Central memory CD4-positive, alpha-beta T cell (primary cell): ENCODE measurements around the gene DRGX.

Source experiments
- DNase-seq: peaks from one replicate; pipeline ENCODE4 v3.0.0; 2022

The DRGX gene

DNA sequence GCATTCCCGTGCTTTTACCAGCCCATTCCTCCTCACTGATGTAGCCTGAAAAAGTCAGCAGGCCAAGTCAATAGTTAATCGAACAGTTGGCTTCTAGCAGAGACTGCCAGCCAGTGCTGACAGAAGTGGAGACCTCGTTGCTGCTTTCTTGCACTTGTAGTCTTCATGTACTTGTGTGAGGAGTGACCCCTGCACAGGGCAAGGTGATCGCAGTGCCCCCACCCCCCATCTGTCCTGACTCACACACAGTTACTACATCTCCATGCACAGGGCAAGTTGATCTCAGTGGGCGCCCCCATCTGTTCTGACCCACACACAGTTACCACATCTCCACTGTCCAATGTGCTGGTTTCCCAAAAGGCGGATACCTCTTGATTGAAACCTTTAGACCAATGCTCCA is 62.7 kb downstream of the DRGX start:
- no peak for DNase-seq

DNA sequence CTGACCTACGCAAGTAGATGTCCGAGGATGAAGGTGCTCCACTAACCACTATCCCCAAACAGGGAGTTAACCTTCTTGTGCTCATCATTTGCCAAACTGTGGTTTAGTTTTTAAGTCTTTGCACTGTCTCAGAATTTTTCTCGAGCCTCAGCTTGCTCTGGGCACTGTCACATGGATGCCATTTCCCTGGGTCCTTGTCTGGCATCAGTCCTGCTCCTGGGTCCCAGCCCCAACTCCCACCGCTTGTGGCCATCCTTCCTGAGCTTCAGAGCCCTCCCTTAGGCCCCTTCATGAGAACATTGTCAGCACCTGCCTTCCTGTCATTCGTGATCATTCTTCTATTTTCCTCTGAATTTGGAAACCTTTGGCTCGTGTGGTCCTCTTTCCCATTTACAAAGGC is 63.1 kb downstream of the DRGX start:
- no peak for DNase-seq

DNA sequence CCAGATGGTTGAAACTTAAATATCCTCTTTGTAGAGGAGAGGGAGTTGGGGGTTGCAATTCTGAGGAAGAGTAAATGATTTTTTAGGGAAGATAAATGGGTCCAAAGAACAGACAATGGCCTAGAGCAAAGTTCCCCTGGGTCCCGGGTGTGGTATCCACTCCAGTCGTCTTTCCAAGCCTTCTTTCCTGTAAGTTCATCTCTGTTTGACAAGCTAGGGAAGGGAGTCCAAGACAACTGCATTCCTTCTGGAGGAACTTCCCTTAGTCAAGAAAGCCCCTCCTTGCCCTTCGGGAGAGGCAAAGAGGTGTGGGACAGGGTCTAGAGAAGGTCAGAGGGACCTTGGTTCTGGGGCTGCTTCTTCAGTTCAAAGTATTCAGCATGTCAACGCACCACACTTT is 63.6 kb downstream of the DRGX start:
- no peak for DNase-seq

DNA sequence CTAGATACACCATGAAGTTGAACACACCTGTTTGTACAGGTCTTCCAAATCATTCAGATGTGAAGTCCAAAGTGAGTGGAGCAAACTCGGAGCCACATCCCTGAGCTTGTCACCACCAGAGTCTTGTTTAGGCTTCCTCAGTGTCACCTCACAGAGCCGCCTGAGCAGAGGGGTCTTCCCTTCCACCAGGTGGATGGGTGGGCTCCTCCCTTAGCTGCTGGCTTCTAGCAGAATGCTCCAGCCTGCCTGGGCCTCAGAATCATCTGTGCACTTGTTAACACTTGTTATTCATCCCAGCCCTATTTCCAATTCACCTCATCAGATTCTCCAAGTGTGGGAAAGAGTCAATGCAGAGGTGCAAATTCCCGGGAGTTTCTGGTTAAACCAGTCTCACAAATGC is 64.5 kb downstream of the DRGX start:
- no peak for DNase-seq

DNA sequence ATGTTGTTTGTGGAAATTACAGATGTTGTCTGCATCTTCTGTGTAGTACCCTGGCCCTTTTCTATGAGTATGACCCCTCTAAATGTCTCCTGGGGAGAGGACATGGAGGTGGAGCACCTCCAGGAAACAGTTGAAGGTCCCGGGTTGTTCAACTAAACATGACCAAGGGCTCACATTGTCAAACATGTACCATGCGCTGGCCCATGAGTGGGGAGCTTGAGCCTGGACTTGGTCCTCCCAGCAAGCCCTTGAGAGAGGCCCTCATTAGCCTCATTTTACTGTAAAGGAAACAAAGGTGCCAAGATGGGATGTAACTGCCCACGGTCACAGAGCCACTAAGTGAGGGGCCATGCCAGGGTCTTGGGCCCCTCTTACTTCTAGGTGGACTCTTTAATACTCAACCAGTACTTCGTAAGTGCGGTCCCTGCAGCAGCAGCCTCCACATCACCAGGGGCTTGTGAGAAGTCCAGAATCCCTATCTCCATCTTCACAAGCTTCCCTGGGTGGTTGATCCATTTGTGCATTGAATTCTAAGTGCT is 65.7 kb downstream of the DRGX start:
- DNase-seq = no peak

DNA sequence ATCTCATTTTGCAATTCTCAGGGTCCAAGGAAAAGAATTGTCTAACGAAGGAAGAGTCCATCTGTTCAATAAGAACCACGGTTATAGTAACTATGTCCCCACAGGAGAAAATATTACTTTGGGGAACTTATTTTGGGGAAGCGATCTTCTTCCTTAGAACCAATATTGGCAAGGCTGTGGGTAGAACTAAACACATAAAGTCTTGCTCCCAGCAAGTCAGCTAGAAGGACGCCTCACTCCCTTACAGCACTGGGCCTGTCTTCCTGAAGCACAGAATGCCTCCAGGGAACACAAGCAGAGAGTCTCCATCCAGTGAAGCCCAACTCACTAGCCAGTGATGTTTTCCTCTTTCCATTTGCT is 66.8 kb downstream of the DRGX start:
- no peak for DNase-seq

DNA sequence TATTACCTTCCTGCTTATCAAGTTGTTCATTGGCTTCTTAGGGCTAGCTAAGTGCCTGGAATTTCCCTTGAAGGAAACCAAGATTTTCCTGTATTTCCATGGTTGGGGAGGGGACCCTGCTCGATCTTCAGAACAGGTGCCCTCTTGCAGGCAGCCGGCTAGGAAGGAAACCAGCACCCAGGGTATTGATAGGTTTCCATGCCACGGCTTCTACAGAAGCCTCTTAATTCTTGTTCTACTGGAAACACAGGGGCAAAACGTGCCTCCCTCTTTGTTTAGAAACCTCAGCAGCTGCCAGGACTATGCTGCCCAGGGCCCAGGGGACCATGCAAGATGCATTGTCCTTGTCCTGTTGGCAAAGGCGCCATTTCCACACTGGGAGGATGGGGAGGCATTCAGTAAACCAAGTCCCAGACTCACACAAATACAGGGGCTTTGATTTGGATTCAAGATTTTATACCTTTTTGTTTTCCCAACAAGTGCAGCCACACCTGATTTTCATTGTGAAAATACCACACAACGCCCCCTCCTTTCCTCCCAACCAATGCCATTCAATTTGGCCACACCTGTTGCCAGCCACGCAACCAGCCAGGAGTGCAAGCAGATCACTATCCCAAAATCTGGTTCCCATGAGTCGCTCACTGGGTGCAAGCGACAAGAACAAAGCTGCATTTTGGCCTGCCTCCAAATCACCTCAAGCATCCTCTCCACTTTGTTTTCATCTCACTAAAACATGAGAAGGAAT is 67.3 kb downstream of the DRGX start:
- DNase-seq = no peak

DNA sequence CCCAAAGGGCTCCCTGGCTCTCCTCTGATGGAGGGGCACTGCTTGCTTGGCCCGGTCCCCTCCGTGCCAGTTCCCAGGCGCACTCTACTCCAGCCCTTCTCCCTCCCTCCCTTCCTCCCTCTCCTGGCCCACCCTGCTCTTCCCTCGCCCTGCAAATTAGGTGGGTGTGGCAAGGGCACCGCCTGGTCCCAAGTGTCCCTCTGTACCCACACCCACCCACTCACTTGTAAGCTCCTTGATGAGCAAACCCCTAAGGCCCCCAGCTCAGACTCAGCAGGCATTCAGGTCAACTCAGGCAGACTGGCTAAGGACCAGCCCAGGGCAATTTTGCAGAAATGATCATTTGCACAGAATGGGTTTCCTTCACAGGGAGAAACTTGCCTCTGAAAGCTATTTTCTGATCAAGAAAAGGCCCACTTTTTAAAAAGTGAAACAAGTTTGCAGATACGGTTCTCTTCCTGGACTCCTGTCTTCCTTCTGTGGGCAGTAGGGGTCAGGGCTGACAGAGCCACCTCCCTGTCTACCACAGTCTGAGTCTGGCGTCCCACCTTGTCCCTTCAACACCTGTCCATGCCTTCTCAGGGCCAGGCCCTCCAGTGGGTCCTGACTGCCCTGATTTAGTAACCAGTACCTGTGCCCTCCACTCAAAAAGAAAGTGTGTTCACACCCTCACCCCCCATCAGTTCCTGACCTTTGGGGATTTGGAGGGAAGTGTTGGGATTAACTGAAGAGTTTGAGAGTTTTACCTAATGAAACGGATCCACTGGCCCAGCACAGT is 68.7 kb downstream of the DRGX start:
- no peak for DNase-seq

DNA sequence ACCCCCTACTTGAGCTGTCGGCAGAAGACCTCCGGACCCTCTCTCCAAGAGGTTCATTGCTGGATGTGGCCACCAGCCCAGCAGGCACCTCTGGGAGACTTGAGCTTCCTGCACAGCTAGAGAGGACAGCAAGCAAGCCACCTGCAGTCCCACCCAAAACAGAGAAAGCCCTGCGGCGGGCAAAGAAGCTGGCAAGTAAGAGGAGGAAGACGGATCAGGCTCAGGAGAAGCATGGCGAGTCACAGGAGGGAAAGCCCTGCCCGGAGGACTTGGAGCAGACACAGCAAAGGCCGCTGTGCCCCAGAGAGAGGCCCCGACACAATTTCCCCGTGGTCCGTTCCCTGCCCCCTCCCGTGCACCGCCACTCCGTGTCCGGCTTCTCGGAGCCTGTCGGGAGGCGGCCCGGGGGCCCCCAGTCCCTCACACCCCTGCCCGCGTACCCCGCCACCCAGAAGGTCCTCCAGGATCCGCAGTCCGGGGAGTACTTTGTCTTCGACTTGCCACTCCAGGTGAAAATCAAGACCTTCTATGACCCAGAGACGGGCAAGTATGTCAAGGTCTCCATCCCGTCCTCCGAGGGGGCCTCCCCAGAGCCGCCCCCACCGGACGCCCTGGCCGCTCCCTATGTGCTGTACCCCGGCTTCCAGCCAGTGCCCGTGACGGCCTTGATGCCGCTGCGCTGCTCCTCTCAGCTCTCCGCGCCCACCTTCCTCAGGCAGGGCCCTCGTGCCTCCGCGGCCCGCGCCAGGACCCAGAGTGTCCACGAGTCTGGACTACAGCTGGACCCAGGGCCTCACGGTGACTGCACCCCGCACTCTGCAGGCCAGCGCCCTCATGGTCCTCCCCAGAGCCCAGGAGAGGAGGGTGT is 69.7 kb downstream of the DRGX start:
- DNase-seq = no peak

DNA sequence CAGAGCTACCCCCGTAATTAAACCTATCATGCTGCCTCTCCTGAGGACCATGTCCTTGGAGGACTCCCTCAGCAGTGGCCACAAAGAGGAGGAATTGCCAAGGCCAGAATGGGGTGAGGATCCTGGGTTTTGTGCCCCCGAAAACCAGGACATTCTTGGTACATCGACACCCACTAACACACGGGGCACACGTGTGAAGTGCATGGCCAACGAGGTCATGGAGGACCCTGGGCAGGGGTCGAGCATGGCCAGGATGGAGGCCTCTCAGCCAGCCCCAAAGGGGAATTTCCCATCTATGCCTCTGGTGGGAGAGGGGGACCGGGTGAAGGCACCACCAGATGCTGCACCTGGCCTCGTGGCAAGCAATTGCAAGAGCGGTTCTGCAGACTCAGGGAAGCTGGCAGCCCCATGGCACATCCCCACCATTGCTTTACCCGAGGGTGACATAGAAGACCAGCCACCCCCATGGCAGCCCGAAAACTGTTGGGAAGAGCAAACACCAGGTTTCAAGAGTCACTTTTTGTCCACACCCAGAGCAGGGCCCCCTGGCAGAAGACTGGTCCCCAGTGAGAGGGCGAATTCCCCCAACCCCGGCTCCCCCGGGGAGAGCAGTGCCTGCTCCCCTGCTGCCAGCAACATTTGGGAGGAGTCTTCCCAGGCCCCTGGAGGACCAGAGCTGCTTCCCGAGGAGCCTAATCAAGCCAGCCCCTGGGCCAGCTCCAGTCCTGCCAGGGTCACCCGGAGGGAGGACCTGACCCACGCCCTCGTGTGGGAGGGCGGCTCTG is 70.6 kb downstream of the DRGX start:
- DNase-seq = no peak

DNA sequence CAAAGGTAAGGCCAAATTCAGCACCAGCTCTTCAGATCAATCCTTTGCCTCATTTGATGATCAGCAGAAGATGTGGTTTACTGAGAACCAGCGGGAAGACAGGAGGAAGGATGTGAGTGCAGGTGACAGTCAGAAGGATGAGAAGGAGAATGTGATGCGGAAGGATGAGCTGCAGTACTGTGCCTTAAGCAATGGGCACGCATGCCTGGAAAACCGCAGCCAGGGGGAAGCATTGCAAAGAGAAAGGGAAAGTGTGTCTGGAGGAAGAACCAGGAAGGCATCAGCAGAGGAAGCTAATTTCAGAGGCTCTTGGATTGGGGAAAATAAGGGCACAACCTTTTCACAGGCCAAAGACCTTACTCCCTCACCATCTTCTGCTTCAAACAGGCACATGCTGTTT is 71.2 kb downstream of the DRGX start:
- DNase-seq = no peak

DNA sequence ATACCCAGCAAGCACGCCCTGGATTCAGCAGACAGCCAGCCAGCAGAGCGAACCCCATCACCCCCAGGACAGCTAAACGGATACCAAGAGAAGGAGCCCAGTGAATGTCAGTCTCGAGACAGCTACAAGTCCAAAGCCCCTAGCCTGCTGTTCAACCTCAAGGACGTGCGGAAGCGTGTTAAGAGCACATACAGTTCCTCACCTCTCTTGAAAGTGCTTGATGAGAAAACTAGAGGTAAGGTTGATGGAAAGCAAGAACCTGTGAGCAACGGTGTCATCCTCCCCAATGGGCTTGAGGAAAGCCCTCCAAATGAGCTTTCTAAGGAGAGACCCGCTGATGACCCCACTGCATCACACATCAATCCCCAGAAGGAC is 72.0 kb downstream of the DRGX start:
- DNase-seq = no peak

DNA sequence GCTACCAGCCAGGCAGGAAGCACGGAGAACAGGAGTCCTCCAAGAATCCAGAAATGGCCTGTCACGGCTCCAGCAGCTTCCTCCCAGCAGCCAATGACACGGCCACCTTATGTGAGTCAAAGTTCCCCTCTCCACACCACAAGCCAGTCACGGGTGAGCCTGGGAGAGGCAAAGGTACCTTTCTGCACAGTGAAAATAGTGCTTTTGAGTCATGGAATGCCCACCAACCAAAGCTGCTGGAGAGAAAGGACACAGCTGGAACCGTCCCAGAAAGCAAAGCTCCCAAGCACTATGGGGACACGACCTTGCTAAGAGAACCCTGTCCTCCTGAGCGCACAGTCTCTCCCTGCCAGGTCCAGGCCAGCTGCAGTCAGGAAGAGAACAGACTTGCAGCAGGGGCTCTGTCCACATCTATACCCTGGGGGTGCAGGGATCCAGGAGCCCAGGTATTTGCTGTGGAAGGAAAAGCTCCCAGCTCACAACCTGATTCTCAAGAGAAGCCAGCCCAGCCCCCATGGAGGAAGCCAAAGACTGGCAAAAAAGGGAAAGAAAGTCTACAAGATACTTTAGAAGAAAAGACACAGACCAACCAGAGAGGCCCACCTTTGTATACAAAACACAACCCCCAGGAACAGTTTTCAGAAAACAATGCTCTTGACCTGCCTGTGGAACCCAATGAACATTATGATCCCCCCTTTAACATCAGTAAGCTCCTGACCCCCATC is 72.6 kb downstream of the DRGX start:
- DNase-seq = no peak

DNA sequence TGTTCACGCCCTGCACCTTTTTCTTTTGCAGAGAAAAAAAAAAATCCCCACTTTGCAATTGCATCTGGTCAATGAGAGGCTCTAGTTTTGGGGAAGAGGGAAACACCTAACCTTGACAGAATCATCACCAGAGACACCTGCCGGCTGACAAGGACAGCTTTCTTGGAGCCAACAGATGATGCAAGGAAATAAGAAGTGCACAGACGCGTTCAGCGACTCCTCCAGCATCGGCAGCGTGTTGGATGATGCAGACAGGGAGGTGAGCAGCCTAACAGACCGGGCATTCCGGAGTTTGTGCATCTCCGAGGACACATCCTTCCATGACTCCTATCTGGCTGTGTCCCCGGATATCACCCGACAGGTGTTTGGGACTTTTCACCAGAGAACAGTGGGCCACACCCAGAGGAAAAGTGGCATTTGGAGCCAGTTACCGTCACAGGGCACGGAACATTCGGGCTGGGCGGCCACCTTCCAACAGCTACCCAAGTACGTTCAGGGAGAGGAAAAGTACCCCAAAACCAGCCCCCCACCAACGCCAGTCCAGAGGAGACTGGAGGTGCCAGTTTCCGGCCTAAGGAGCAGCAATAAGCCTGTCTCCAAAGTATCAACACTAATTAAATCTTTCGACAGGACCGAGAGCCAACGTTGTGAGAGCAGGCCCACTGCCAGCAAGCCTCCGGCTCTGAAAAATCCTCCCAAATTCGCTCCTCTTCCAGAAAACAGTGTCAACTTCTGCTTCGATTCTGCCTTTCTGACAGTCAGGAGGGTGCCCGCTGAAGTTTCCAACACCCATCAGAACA is 73.3 kb downstream of the DRGX start:
- DNase-seq = no peak

DNA sequence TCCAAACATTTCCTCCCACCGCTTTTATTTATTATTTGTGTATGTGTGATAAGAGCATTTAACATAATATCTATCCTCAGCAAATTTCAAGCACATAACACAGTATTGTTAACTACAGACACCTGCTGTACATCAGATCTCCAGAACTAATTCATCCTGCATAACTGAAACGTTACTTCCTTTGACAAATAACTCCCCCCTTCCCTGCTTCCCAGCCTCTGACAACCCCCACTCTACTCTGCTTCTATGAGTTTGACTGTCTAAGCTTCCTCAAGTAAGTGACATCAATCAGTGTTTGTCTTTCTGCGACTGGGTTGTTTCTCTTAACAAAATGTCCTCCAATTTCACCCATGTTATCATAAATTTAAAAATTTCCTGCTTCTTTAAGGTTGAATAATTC is 74.9 kb downstream of the DRGX start:
- no peak for DNase-seq

DNA sequence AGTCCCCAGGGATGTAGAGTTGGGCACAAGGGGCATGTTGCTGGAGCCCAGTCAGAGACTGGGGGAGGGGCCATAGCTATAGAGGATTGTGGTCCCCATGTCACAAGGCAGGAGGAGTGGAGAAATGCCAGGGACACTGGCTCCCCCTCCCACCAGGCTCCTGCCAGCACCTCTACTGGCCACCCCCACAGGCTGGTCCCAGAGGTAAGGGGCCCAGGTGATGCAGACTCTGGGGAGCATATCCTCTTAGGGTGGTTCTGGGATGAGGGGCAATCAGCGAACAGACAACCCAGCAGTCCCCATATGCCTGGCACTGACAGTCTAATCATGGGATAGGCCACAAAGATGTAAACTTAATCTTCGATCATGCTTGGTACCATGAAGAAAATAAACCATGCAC is 75.7 kb downstream of the DRGX start:
- DNase-seq = no peak

DNA sequence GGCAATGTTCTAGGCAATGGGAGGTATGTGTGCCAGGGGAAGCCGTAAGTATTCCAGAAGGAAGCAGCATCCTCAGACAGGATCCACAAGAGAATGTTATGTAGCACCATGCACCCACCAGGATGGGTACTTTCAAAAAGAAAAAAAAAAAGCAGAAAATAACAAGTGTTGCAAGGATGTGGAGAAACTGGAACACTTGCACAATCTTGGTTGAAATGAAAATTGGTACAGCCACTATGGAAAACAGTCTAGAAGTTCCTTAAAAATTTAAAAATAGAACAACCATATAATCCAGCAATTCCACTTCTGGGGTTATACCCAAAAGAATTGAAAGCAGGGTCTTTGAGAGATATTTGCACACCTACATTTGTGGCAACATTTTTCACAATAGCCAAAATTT is 76.7 kb downstream of the DRGX start:
- DNase-seq = no peak

DNA sequence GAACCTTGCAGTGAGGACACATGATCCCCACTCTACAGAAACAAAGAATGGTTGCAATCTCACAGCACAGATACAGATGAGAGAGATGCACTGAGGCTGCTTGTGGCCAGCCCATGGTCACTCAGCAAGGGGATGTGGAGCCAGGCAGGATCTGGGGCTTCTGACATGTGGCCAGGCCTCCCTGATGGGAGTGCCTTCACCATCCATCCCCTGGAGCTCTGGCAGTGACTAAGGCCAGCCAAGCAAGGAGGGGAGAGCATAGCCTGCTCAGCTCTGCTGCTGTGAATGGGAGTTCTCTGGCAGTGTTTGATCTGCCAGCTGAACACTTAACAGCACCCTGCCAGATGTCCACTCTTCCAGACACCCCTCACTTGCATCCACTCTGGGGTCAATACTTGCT is 77.1 kb downstream of the DRGX start:
- DNase-seq = no peak

DNA sequence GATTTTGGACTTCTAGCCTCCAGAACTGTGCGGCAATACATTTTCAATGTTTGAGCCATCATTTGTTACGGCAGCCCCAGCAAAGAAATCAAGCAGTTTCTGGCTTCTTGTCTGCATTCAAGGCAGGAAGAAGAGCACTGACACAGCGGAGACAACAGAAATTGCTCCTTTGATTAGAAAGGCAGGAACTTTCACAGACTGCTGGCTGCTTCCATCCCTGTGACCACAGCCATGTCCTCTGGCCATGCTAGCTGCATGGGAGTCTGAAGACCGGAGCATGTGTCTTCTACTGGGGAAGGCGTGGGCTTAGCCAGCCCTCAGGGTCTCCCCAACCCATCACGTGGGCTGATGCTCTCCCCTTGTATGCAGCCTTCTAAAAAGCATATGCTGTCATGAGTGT is 77.9 kb downstream of the DRGX start:
- DNase-seq = no peak

DNA sequence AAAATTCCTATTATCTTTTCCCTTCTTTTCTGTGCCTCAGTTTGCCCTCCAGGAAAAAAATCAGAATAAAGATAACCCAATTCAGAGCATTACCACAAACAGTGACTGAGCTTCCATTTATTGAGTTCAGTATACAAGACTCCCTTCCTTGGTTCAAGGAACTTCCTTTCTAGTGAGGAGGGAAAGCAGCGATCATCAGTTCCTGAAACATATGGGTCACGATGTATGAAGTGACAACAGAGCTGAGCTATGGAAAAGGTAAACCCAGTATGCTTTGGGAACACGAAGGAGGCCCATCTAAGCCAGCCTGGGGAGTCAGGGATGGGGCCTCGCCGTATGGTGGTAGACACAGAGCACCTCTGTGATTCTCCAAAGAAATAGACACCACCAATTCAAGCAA is 81.1 kb downstream of the DRGX start:
- no peak for DNase-seq
